Suprapubic skin (tissue), 4 donors: ENCODE results near the gene DPM3.
A peak's percentile ranks its signal among the peaks of the same experiment; 100 is the strongest.

Experiments
- CTCF ChIP-seq, 2 donors: fragments of 200-600 bp in 1 of 2; fragments of 450-650 bp in 1 of 2; sonication (generic) in 1 of 2; IDR thresholded peaks; one replicate each; pipeline ENCODE4 v1.5.1; 2016 to 2019; ENCODE audit warnings: antibody characterized with exemption in 2 of 2, mild to moderate bottlenecking in 1 of 2, moderate library complexity in 1 of 2
- POLR2A ChIP-seq, 2 donors: fragments of 450-650 bp; IDR thresholded peaks; one replicate each; pipeline ENCODE4 v1.6.1; 2017; ENCODE audit warnings: antibody characterized with exemption in 2 of 2, mild to moderate bottlenecking in 2 of 2, moderate library complexity in 2 of 2
- POLR2AphosphoS5 ChIP-seq, 3 donors: sonication (generic); formaldehyde crosslinking; IDR thresholded peaks; one replicate each; pipeline ENCODE4 v1.6.1; 2017; ENCODE audit warnings: antibody characterized with exemption in 3 of 3

GRCh38 chr1:155093911-155094621 lies 46.3 kb downstream of the DPM3 start:
- TF ChIP-seq CTCF (IDR thresholded peaks at IDR 0.05) (peak in 1 of 2 donors; percentile 23), POLR2A (IDR thresholded peaks at IDR 0.05) (no peak), POLR2AphosphoS5 (IDR thresholded peaks at IDR 0.05) (no peak)
